Parathyroid adenoma (tissue), 2 donors: ENCODE data around the gene ZSCAN29.

ENCODE experiments used
- H2AFZ ChIP-seq: fragments of 300-600 bp; sonication (generic); one replicate; pipeline ENCODE4 v1.7.0; 2017; ENCODE audit warnings: antibody characterized with exemption, mild to moderate bottlenecking
- H3K27ac ChIP-seq: fragments of 300-600 bp; sonication (generic); one replicate; pipeline ENCODE4 v1.7.0; 2017
- H3K27me3 ChIP-seq: fragments of 300-600 bp; sonication (generic); one replicate; pipeline ENCODE4 v1.7.0; 2017; ENCODE audit warnings: low read length; ENCODE audit not compliant: control insufficient read depth, insufficient read depth
- H3K36me3 ChIP-seq: fragments of 300-600 bp; sonication (generic); one replicate; pipeline ENCODE4 v1.7.0; 2017; ENCODE audit warnings: low read length; ENCODE audit not compliant: control insufficient read depth, insufficient read depth
- H3K4me1 ChIP-seq: fragments of 300-600 bp; sonication (generic); one replicate; pipeline ENCODE4 v1.7.0; 2017; ENCODE audit warnings: control low read depth
- H3K4me2 ChIP-seq: fragments of 300-600 bp; sonication (generic); one replicate; pipeline ENCODE4 v1.7.0; 2017; ENCODE audit warnings: low read length
- H3K4me3 ChIP-seq: fragments of 300-600 bp; sonication (generic); one replicate; pipeline ENCODE4 v1.7.0; 2017; ENCODE audit warnings: low read depth, low read length
- H3K79me2 ChIP-seq: fragments of 300-600 bp; sonication (generic); one replicate; pipeline ENCODE4 v1.7.0; 2017; ENCODE audit warnings: control low read depth
- H3K9ac ChIP-seq: fragments of 300-600 bp; sonication (generic); one replicate; pipeline ENCODE4 v1.7.0; 2017; ENCODE audit warnings: mild to moderate bottlenecking
- H3K9me3 ChIP-seq: fragments of 300-600 bp; sonication (generic); one replicate; pipeline ENCODE4 v1.7.0; 2017; ENCODE audit warnings: low read length; ENCODE audit not compliant: control insufficient read depth
- CTCF ChIP-seq: fragments of 300-600 bp; sonication (generic); IDR thresholded peaks from one replicate; pipeline ENCODE4 v1.7.0; 2017; ENCODE audit warnings: antibody characterized with exemption, mild to moderate bottlenecking
- donor health status: primary hyperparathyroidism.

The ZSCAN29 gene

GRCh38 chr15:43361313-43361903 is 9.4 kb downstream of the ZSCAN29 start:
- Histone ChIP-seq H3K9ac (no peak overlapping the region), H3K79me2 (no peaks in the 10 kb centered on the region), H3K4me3 (no peak overlapping the region), H3K27me3 (no peaks in the 10 kb centered on the region), H3K4me1 (no peaks in the 10 kb centered on the region), H3K36me3 (peaks cover 13% of the 10 kb centered on the region), H3K9me3 (peaks cover 9% of the 10 kb centered on the region), H2AFZ (no peak overlapping the region), H3K4me2 (no peak overlapping the region), H3K27ac (no peak overlapping the region)
- no peak for TF ChIP-seq CTCF

DNA sequence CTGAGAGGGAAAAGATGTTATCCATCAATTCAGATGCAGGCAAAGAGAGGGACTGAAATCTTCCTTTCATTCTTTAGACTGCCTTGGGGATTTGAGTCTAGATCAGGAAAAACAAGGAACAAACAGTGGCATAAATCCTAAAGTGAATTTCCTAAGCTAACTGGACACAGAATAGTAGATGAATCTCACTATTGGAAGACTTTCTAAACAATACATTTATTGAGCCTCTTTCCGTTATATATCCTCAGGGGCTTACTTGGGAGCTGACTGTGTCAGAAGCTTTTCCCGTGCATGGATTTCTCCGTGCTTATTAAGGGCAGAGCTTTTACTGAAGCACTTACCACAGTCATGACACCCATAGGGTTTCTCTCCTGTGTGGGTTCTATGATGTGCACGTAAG is 10.0 kb downstream of the ZSCAN29 start:
- no peaks in the 10 kb centered on the region for H3K27me3 ChIP-seq
- H3K4me1 ChIP-seq: no peaks in the 10 kb centered on the region
- H3K9ac ChIP-seq: no peak overlapping the region
- H3K27ac ChIP-seq: no peak overlapping the region
- TF ChIP-seq CTCF: no peak
- H2AFZ ChIP-seq: no peak overlapping the region
- no peaks in the 10 kb centered on the region for H3K79me2 ChIP-seq
- H3K9me3 ChIP-seq: peaks cover 9% of the 10 kb centered on the region
- H3K4me3 ChIP-seq: no peak overlapping the region
- peaks cover 13% of the 10 kb centered on the region for H3K36me3 ChIP-seq
- no peak overlapping the region for H3K4me2 ChIP-seq

GRCh38 chr15:43352693-43353382 is 18.0 kb downstream of the ZSCAN29 start:
- Histone ChIP-seq H3K9me3 (no peaks in the 10 kb centered on the region), H2AFZ (no peak overlapping the region), H3K27me3 (no peaks in the 10 kb centered on the region), H3K4me1 (no peaks in the 10 kb centered on the region), H3K4me2 (no peak overlapping the region), H3K27ac (no peak overlapping the region), H3K36me3 (no peaks in the 10 kb centered on the region), H3K4me3 (no peak overlapping the region), H3K79me2 (no peaks in the 10 kb centered on the region), H3K9ac (no peak overlapping the region)
- no peak for TF ChIP-seq CTCF

DNA sequence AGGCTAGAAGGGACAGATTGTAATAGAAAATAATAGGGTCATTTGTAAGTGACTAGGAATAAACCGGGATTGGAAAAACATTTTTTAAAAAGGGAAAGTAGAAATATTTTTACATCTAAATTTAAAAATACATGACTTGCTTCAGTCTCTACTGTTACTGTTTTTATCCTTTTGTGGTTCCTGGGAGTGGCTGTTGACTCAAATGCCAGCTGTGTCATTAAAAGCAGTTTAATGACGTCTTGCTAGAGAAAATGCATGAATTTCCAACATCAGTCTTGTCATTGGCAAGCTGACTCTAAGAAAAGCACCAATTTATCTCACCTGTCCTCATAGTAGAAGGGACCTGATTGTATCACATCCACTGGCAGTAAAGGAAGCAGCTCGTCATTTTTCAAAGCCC is 23.7 kb downstream of the ZSCAN29 start:
- Histone ChIP-seq H3K79me2 (no peaks in the 10 kb centered on the region), H3K27ac (no peak overlapping the region), H3K27me3 (no peaks in the 10 kb centered on the region), H3K36me3 (no peaks in the 10 kb centered on the region), H2AFZ (no peak overlapping the region), H3K9me3 (no peaks in the 10 kb centered on the region), H3K4me2 (no peak overlapping the region), H3K4me1 (no peaks in the 10 kb centered on the region), H3K9ac (no peak overlapping the region), H3K4me3 (no peak overlapping the region)
- TF ChIP-seq CTCF: no peak

DNA sequence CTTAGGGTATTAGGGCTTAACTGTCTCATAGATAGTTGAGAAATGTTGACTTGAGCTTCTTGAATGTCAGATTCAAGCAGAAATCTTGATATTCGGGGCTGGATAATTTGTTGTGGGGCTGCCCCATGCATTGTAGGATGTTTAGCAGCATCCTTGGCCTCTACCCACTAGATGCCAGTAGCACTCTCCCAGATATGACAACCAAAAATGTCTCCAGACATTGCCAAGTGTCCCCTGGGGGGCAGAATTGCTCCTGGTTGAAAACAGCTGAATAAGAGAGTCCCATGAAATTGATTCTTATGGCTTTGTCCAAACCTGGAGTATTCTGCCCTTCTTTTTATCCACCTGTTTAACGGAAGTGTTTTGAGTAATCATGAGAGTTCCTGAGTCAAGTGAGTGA is 24.5 kb downstream of the ZSCAN29 start:
- no peaks in the 10 kb centered on the region for H3K27me3 ChIP-seq
- H3K36me3 ChIP-seq: no peaks in the 10 kb centered on the region
- H3K4me1 ChIP-seq: no peaks in the 10 kb centered on the region
- H3K4me3 ChIP-seq: no peak overlapping the region
- H3K9ac ChIP-seq: no peak overlapping the region
- no peak for TF ChIP-seq CTCF
- H3K79me2 ChIP-seq: no peaks in the 10 kb centered on the region
- no peak overlapping the region for H2AFZ ChIP-seq
- H3K27ac ChIP-seq: no peak overlapping the region
- H3K9me3 ChIP-seq: no peaks in the 10 kb centered on the region
- H3K4me2 ChIP-seq: no peak overlapping the region
